ENCODE measurements around the gene LTA4H. TPM values are rescaled to one million over a fixed set of nuclear protein-coding genes. Genes with fewer than 3 reads are reported as not detected.

The LTA4H gene
- total RNA-seq, 1 experiment from 2014 or later = 74.6 TPM

GRCh38 chr12:96034621-96035282 lies 635 bp downstream of the LTA4H start:
- no peak for DNase-seq (ENCODE audit: low read depth)

GRCh38 chr12:96033549-96034389 lies 1.6 kb downstream of the LTA4H start:
- DNase-seq (ENCODE audit: low read depth) = no peak

GRCh38 chr12:96029826-96030225 lies 5.6 kb downstream of the LTA4H start:
- no peak for DNase-seq (ENCODE audit: low read depth)

GRCh38 chr12:96028538-96028937 lies 6.8 kb downstream of the LTA4H start:
- DNase-seq (ENCODE audit: low read depth) = no peak

- no peak for DNase-seq (ENCODE audit: low read depth)
Measured at GRCh38 chr12:96026331-96026730, 9.1 kb downstream of the LTA4H start.

GRCh38 chr12:96025518-96025917 lies 9.9 kb downstream of the LTA4H start:
- DNase-seq (ENCODE audit: low read depth) = no peak

- DNase-seq (ENCODE audit: low read depth) = no peak
Measured at GRCh38 chr12:96020314-96021003, 14.9 kb downstream of the LTA4H start.

GRCh38 chr12:96015672-96016071 lies 19.7 kb downstream of the LTA4H start:
- DNase-seq (ENCODE audit: low read depth) = peak; percentile 30

- no peak for DNase-seq (ENCODE audit: low read depth)
Measured at GRCh38 chr12:96014943-96015599, 20.3 kb downstream of the LTA4H start.

- DNase-seq (ENCODE audit: low read depth) = no peak
Measured at GRCh38 chr12:96007729-96008128, 27.7 kb downstream of the LTA4H start.

GRCh38 chr12:96006727-96007126 lies 28.7 kb downstream of the LTA4H start:
- DNase-seq (ENCODE audit: low read depth) = no peak

- no peak for DNase-seq (ENCODE audit: low read depth)
Measured at GRCh38 chr12:96000858-96001257, 34.5 kb downstream of the LTA4H start.

- DNase-seq (ENCODE audit: low read depth) = no peak
Measured at GRCh38 chr12:95999484-95999883, 35.9 kb downstream of the LTA4H start.

- DNase-seq (ENCODE audit: low read depth) = peak; percentile 64
Measured at GRCh38 chr12:95998611-95999286, 36.6 kb downstream of the LTA4H start.

- DNase-seq (ENCODE audit: low read depth) = no peak
Measured at GRCh38 chr12:95997911-95998510, 37.4 kb downstream of the LTA4H start.

GRCh38 chr12:95997276-95997675 lies 38.1 kb downstream of the LTA4H start:
- no peak for DNase-seq (ENCODE audit: low read depth)

GRCh38 chr12:95996034-95996658 lies 39.2 kb downstream of the LTA4H start, which contains the start of gene HAL:
TSS of gene HAL (minus strand) at chr12:95996344. CDS start at chr12:95995910, 434 bp downstream.
- no peak for DNase-seq (ENCODE audit: low read depth)

- no peak for DNase-seq (ENCODE audit: low read depth)
Measured at GRCh38 chr12:95995238-95996031, 40.0 kb downstream of the LTA4H start.

GRCh38 chr12:95994476-95994875 lies 40.9 kb downstream of the LTA4H start:
- no peak for DNase-seq (ENCODE audit: low read depth)
